WTC11 (cell line): ENCODE measurements around the gene ERC2. TPM values are rescaled to one million over a fixed set of nuclear protein-coding genes. Genes with fewer than 3 reads are reported as not detected.

Experiments used
- ATAC-seq: fragments of 200-7000 bp; cut with Tn5 transposase; 2 replicates; pipeline ENCODE4 v1.10.0; 2021; ENCODE audit warnings: mild to moderate bottlenecking, moderate library complexity
- CTCF ChIA-PET: fragments of 300-600 bp; sonication (Branson Sonifier 250); formaldehyde crosslinking; loops from one replicate; lab custom pipeline; 2021; ENCODE audit warnings: antibody characterized with exemption; lab: Charles Lee
- POLR2A ChIA-PET: fragments of 350-600 bp; sonication (Branson Sonifier 250); formaldehyde crosslinking; loops from one replicate; lab custom pipeline; 2021; ENCODE audit warnings: antibody characterized with exemption; lab: Charles Lee
- DNase-seq: peaks from one replicate; pipeline ENCODE4 v3.0.0; 2021; ENCODE audit warnings: low spot score
- H3K27ac Mint-ChIP-seq: 2 replicates; pipeline ENCODE4 v1.8.0; 2021; ENCODE audit warnings: mixed read lengths
- H3K27me3 Mint-ChIP-seq: 2 replicates; pipeline ENCODE4 v1.8.0; 2021; ENCODE audit warnings: low read depth, mild to moderate bottlenecking, moderate library complexity, mixed read lengths
- H3K36me3 Mint-ChIP-seq: 2 replicates; pipeline ENCODE4 v1.8.0; 2021; ENCODE audit warnings: mixed read lengths
- H3K4me1 Mint-ChIP-seq: 2 replicates; pipeline ENCODE4 v1.8.0; 2022; ENCODE audit warnings: mixed read lengths
- H3K4me3 Mint-ChIP-seq: 2 replicates; pipeline ENCODE4 v1.8.0; 2021; ENCODE audit warnings: mild to moderate bottlenecking, moderate library complexity, mixed read lengths
- H3K9me3 Mint-ChIP-seq: 2 replicates; pipeline ENCODE4 v1.8.0; 2021; ENCODE audit warnings: mixed read lengths
- ARID4B ChIP-seq: sonication (generic); formaldehyde crosslinking; IDR thresholded peaks from 2 replicates; pipeline ENCODE4 v1.8.0; 2023; ENCODE audit warnings: missing genetic modification reagents, mild to moderate bottlenecking, borderline replicate concordance
- E2F5 ChIP-seq: sonication (generic); formaldehyde crosslinking; IDR thresholded peaks from 2 replicates; pipeline ENCODE4 v1.8.1; 2022; ENCODE audit warnings: mild to moderate bottlenecking, moderate library complexity, missing genetic modification reagents
- ERG ChIP-seq: fragments of 250-450 bp; sonication (Bioruptor Pico); IDR thresholded peaks from 2 replicates; pipeline ENCODE4 v1.8.0; 2021; ENCODE audit warnings: mild to moderate bottlenecking
- FOXJ3 ChIP-seq: sonication (generic); formaldehyde crosslinking; IDR thresholded peaks from 2 replicates; pipeline ENCODE4 v1.9.0; 2021; ENCODE audit warnings: missing genetic modification reagents, mild to moderate bottlenecking, borderline replicate concordance
- HMGXB4 ChIP-seq: sonication (generic); formaldehyde crosslinking; IDR thresholded peaks from 2 replicates; pipeline ENCODE4 v1.8.1; 2023; ENCODE audit warnings: mild to moderate bottlenecking, moderate library complexity, missing genetic modification reagents
- IRF1 ChIP-seq: sonication (generic); formaldehyde crosslinking; IDR thresholded peaks from 2 replicates; pipeline ENCODE4 v1.8.0; 2023; ENCODE audit warnings: missing genetic modification reagents
- JAZF1 ChIP-seq: fragments of 250-450 bp; sonication (Bioruptor Pico); IDR thresholded peaks from 2 replicates; pipeline ENCODE4 v1.9.0; 2021; ENCODE audit warnings: moderate library complexity, mild to moderate bottlenecking, inconsistent platforms
- PRRX2 ChIP-seq: fragments of 250-450 bp; sonication (Bioruptor Pico); IDR thresholded peaks from 2 replicates; pipeline ENCODE4 v1.8.0; 2021; ENCODE audit warnings: mild to moderate bottlenecking
- TEAD4 ChIP-seq: sonication (generic); formaldehyde crosslinking; IDR thresholded peaks from 2 replicates; pipeline ENCODE4 v1.8.0; 2022; ENCODE audit warnings: mild to moderate bottlenecking, missing genetic modification reagents
- USF2 ChIP-seq: sonication (generic); formaldehyde crosslinking; IDR thresholded peaks from 2 replicates; pipeline ENCODE4 v1.8.1; 2023; ENCODE audit warnings: mild to moderate bottlenecking, missing genetic modification reagents, moderate library complexity
- ZNF121 ChIP-seq: sonication (generic); formaldehyde crosslinking; IDR thresholded peaks from 2 replicates; pipeline ENCODE4 v1.8.0; 2023; ENCODE audit warnings: missing genetic modification reagents
- ZNF232 ChIP-seq: sonication (generic); formaldehyde crosslinking; IDR thresholded peaks from 2 replicates; pipeline ENCODE4 v1.8.0; 2022; ENCODE audit warnings: mild to moderate bottlenecking, missing genetic modification reagents
- ZNF281 ChIP-seq: sonication (generic); formaldehyde crosslinking; IDR thresholded peaks from 2 replicates; pipeline ENCODE4 v1.8.0; 2023; ENCODE audit warnings: mild to moderate bottlenecking, missing genetic modification reagents
- ZNF512 ChIP-seq: sonication (generic); formaldehyde crosslinking; IDR thresholded peaks from 2 replicates; pipeline ENCODE4 v1.8.1; 2022; ENCODE audit warnings: missing genetic modification reagents, borderline replicate concordance
- total RNA-seq: library from RNA; stranded (reverse); gene quantifications from 3 replicates; pipeline ENCODE4 v1.2.3, GENCODE V29; 2021

The ERC2 gene
- total RNA-seq, 1 experiment from 2014 or later, result 23.5 TPM

- no peak for TF ChIP-seq ZNF281
- no peak for TF ChIP-seq IRF1 (CRISPR knock-in tag)
- TF ChIP-seq TEAD4 (CRISPR knock-in tag), result no peak
- no peak for TF ChIP-seq ERG
- TF ChIP-seq ZNF121 (CRISPR knock-in tag), result no peak
- TF ChIP-seq ZNF232 (CRISPR knock-in tag), result no peak
- TF ChIP-seq USF2 (CRISPR knock-in tag), result no peak
- TF ChIP-seq HMGXB4, result no peak
Measured at GRCh38 chr3:56123487-56123886, 344.8 kb downstream of the ERC2 start (continued).

GRCh38 chr3:56122911-56123310 is 345.4 kb downstream of the ERC2 start:
- Mint-ChIP-seq H3K9me3 (peaks cover 7% of the 10 kb centered on the region), H3K4me1 (peaks cover 52% of the 10 kb centered on the region), H3K36me3 (no peaks in the 10 kb centered on the region; the same call in 1 of the 2 replicates), H3K27ac (no peak overlapping the region), H3K4me3 (no peak overlapping the region), H3K27me3 (peaks cover 11% of the 10 kb centered on the region)
- no peak for DNase-seq
- POLR2A ChIA-PET, result no interaction called here
- no peak for ATAC-seq
- TF ChIP-seq ZNF512 (CRISPR knock-in tag) (no peak), ARID4B (CRISPR knock-in tag) (no peak), PRRX2 (no peak), JAZF1 (CRISPR knock-in tag) (no peak), FOXJ3 (CRISPR knock-in tag) (no peak), E2F5 (CRISPR knock-in tag) (no peak), USF2 (CRISPR knock-in tag) (no peak)
- CTCF ChIA-PET, result no interaction called here
